Keratinocyte (primary cell): Measurements from ENCODE around the gene MADCAM1.

Experiments
- EZH2 ChIP-seq: IDR thresholded peaks from one replicate; pipeline ENCODE4 v1.6.1; 2012; ENCODE audit warnings: inconsistent platforms, mild to moderate bottlenecking, low read length, moderate library complexity
- TF ChIP-seq, protein P1 (sequence below), 3 experiments: IDR thresholded peaks in 1 of 3; conservative IDR thresholded peaks in 1 of 3; optimal IDR thresholded peaks in 1 of 3; 2 replicates in 2 of 3; 3 replicates in 1 of 3; pipeline versions ENCODE3 to v1.5.1; 2011; ENCODE audit warnings: low read length in 3 of 3, mild to moderate bottlenecking in 3 of 3, moderate library complexity in 2 of 3, control low read depth in 1 of 3, inconsistent platforms in 1 of 3; ENCODE audit not compliant: insufficient read depth in 2 of 3; ENCODE audit errors: extremely low read depth in 1 of 3

DNA sequence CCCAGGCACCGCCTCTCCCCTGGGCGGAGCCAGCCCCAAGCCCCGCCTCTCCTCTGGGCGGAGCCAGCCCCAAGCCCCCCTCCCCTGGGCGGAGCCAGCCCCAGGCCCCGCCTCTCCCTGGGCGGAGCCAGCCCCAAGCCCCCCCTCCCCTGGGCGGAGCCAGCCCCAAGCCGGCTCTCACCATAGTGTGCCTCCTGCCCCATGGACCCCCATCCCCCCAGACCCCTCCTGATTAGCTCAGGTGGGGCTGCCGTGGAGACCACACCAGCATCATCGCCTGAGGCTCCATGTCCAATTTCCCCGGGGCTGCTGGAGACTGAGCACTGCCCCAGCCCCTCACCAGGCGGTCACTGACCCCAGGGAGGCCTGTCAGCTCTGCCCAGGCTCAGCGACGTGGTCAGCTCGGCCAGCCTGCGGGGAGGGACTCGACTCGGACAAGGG is 4.2 kb upstream of the MADCAM1 start:
- TF ChIP-seq, protein P1, sequence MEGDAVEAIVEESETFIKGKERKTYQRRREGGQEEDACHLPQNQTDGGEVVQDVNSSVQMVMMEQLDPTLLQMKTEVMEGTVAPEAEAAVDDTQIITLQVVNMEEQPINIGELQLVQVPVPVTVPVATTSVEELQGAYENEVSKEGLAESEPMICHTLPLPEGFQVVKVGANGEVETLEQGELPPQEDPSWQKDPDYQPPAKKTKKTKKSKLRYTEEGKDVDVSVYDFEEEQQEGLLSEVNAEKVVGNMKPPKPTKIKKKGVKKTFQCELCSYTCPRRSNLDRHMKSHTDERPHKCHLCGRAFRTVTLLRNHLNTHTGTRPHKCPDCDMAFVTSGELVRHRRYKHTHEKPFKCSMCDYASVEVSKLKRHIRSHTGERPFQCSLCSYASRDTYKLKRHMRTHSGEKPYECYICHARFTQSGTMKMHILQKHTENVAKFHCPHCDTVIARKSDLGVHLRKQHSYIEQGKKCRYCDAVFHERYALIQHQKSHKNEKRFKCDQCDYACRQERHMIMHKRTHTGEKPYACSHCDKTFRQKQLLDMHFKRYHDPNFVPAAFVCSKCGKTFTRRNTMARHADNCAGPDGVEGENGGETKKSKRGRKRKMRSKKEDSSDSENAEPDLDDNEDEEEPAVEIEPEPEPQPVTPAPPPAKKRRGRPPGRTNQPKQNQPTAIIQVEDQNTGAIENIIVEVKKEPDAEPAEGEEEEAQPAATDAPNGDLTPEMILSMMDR (optimal IDR thresholded peaks at IDR 0.05 in 1 of 3, IDR thresholded peaks at IDR 0.05 in 1 of 3, conservative IDR thresholded peaks at IDR 0.05 in 1 of 3; ENCODE audit: extremely low read depth in 1 of 3, insufficient read depth in 2 of 3, low read length in 3 of 3), result no peak
- TF ChIP-seq EZH2, result no peak
